Medulla oblongata (tissue), 1 donor: ENCODE results near the gene RUSC1.
"Not testable (repeated sequence)": the region's sequence is repeated elsewhere in the genome, so short reads cannot be mapped to it uniquely, and the experiment has no call there.

ENCODE experiments used
- DNase-seq: peaks from one replicate; pipeline ENCODE4 v3.0.0-alpha.2; 2015; ENCODE audit errors: extremely low spot score

RUSC1 gene, protein sequence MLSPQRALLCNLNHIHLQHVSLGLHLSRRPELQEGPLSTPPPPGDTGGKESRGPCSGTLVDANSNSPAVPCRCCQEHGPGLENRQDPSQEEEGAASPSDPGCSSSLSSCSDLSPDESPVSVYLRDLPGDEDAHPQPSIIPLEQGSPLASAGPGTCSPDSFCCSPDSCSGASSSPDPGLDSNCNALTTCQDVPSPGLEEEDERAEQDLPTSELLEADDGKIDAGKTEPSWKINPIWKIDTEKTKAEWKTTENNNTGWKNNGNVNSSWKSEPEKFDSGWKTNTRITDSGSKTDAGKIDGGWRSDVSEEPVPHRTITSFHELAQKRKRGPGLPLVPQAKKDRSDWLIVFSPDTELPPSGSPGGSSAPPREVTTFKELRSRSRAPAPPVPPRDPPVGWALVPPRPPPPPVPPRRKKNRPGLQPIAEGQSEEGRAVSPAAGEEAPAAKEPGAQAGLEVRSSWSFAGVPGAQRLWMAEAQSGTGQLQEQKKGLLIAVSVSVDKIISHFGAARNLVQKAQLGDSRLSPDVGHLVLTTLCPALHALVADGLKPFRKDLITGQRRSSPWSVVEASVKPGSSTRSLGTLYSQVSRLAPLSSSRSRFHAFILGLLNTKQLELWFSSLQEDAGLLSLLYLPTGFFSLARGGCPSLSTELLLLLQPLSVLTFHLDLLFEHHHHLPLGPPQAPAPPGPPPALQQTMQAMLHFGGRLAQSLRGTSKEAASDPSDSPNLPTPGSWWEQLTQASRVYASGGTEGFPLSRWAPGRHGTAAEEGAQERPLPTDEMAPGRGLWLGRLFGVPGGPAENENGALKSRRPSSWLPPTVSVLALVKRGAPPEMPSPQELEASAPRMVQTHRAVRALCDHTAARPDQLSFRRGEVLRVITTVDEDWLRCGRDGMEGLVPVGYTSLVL

DNA sequence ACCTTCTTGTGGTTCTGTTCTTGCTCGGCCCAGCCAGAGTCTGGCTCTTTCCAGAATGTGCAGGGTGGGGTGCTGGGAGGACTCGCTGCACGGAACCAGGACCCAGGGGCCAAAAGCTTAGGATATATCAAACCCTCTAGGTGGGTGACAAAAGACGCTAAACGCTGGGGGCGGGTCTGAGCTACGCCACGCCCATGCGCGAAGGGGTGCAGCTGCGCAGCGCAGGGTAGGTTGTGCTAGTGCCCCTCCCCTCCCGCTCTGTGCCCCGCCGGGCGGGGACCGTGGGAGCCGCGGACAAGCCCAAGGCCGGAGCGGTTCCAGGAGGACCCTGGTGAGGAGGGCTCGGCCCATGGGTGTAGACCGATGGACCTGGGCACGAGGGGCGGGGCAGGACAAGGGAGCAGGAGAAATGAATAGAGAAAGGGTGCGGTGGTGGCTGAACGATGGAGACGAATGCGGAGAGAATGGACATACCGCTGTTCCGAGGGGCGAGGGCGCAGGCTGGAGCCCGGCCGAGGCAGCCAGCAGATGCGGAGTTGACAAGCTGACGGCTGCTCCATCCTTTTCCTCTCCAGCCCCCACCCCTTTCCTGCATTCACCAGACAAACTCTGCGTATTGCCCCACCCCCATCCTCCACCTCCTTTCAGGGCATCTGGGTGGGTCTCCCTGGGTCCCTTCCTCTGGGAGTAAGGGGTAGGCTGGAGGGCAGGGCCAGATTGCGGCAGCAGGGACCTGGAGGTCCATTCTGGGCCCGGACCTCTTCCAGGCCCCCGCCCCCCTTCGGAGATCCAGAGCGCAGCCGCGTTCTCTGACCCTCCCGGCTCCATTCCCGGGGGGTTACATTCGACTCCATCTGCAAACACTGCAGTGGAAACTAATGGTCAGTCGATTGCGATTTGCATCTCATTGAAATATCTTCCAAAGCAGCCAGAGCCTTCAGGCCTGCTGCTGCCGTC lies at the start of gene RUSC1:
Gene RUSC1 (plus strand): TSS at position 234 of the 957 bp plus-strand sequence. CDS start 880 bp downstream, outside the sequence.
- peak; percentile 67 for DNase-seq

DNA sequence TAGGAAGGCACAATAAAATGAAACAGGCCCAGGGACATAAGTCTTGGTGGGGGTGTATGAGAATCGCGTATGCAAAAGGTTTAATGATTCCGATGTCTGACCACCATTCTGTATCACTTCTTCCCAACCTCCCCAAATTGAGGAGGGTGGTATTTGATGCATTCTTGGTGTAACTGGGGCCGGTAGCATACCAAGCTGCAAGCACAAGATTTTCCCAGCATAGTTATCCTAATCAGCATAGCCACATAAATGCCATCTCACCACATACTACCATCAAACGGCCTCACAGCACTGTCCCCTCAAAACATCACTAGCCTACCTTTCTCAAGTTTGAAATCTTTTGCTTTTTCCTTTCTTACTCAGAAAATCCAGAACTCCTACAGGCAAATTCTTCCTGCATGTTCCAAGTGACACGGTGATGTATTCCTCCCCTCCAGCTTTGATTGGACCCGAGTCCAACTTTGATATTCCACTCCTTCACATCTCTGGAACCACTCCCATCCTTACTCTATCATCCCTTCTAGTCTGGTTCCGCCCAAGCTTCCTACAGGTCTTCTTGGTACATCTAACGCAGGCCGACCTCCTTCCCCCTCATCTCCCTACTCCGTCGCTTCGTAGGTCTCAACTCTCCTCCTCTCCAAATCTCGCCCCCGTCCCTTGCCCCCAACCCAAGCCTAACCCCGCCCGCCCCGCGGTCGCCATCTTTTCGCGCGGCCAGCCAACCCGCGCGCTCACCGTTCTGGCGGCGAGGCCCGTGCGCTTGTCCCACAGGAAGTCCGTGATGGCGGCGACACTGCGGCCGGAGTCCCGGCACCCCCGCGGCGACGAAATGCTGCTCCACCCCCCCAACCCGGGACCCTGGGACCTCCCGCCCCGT lies 48.0 kb upstream of the RUSC1 start:
- peak; percentile 18 for DNase-seq

DNA sequence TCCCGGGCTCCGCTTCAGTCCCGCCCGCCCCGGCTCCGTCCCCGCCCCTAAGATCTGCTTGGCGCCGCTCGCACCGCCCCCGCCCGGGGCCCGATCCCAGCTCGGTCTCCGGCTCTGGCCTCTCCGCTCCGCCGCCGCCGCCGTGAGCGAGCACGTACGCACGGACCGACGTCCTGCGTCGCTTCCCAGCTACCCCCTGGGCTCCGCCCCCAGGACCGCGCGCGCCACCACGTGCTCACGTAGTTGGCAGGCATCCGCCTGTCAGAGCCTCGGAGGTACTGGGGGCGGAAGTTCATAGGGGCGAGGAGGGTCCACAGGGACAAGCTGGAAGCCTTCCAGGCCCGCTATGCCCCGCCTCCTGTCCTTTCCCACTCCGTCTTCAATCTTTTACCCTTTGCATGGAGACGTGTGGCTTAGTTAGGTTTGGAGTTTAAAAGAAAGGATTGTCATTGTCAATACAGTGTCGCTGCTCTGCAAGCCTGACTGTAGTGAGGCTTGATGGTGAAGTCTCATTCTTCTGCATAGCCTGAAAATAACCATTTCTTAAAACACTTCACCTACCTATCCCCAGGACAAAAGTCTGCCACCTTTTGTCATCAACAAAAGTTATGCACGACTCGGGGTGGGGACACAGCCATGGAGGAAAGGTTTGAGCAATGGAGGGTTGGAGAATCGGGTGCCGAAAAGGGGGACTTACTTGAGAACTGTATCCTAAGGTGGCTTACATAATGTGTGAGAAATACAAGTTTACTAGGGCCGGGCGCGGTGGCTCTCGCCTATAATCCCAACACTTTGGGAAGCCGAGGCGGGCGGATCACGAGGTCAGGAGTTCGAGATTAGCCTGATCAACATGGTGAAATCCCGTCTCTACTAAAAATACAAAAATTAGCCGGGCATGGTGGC lies 47.1 kb upstream of the RUSC1 start, which contains the start of gene CLK2:
Gene CLK2 (minus strand): TSS at position 162 of the 903 bp plus-strand sequence. CDS start 2,527 bp downstream, outside the sequence.
- peak; percentile 92 for DNase-seq

DNA sequence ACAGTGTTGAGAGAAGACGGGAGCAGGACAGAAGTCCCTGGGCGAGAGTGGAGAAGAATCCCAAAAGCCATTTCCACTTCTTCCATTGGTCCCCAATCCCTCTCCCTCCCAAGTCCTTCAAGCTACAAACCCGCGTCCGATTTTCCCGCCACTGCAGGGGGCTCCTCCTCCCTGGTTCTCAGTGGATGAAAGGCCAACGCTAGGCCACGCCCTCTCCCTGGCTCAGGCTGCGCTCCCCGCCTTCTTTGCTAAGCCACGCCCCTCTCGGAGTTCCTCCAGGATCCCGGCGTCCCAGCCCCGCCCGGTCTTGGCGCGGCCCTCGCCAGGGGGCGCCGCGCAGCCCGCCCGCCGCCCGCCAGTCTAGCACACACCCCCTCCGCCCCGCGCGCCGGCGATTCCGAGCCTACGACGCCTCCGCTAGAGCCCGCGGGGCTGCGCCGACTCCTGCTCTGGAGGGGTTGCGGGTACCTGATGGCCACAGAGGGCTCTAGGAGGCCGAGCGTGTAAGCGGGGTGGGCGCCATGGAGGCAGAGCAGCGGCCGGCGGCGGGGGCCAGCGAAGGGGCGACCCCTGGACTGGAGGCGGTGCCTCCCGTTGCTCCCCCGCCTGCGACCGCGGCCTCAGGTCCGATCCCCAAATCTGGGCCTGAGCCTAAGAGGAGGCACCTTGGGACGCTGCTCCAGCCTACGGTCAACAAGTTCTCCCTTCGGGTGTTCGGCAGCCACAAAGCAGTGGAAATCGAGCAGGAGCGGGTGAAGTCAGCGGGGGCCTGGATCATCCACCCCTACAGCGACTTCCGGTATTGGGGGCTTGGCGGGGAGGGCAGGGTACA lies 43.4 kb upstream of the RUSC1 start, which contains the start of gene HCN3:
Gene HCN3 (plus strand): TSS at position 394 of the 832 bp plus-strand sequence. CDS start 128 bp downstream, at position 522.
- DNase-seq = peak; percentile 99

DNA sequence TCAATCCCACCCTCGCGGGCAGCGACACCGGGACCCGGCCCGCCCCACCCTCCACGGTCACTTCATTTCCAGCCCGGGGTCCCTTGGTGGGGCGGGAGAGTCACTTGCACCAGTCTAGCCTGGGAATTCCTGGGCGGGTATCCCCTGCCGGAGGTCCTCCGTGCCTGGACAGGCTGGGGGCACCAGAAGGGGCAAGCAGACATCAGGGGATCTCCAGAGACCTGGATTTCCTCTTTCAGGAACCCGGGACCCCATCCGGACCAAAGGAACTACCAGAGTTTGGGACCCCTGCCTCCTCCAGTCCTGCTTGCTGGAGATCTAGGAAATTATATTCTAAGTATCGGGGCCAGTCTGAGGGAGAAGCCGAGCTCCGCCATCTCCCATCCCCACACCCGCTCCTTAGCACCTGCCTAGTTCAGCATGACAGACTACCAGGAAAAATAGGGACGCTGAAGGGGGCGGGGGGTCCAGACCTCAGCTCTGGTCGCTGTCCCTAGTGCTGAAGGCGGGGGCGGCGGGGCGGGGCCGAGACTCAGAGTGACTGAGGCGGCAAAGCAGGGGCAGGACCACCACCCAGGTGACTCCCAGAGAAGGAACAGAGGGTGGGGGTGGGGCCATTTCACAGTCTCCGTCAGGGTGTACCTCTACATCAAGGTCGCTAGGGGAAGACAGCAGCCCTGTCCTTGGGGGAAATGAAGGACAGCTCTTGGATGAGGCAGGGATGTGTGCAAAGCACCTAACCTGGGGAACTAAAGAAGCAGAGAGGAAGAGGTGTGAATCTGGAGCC lies 42.6 kb upstream of the RUSC1 start:
- peak; percentile 10 for DNase-seq

DNA sequence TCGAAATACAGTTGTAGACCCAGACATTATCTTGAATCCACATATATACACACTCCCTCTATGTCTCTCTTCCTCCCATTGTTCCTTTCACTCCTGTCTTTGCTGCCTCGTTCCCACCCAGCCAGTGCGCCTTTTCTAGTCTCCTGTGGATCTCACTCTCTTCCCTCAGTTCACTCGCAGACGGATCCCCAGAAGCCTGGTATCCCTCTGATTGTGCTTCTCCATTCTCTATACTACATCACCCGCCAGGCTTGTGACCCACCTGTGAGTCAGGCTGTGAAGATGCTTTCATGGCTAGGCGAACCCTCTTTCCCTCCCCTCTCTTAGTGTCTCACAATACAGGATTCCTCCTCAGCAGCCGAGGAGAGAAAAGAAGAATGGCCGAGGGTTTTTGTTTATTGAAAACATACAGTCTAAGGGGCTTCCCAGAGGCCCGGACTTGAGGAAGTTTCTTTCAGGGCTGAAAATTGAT lies 42.0 kb upstream of the RUSC1 start:
- DNase-seq = peak; percentile 8

DNA sequence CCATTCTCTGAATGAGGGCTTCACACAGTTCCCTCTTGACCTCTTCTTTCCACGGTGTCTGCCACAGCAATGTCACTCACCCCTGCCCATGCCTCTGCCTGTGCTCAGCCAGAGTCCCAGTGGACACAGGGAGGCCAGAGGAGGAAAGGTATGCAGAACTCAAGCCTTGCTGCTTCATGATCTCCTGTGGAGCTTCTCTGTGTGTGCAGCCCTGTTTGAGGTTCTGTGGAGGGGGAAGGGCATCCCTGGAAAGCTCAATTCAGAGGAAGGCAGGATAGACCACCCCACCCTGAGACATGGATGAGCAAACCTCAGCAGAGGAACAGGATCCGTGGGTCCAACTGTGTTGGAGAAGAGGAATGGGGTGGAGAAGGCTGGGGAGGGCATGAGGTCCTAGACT lies 41.4 kb upstream of the RUSC1 start:
- no peak for DNase-seq

DNA sequence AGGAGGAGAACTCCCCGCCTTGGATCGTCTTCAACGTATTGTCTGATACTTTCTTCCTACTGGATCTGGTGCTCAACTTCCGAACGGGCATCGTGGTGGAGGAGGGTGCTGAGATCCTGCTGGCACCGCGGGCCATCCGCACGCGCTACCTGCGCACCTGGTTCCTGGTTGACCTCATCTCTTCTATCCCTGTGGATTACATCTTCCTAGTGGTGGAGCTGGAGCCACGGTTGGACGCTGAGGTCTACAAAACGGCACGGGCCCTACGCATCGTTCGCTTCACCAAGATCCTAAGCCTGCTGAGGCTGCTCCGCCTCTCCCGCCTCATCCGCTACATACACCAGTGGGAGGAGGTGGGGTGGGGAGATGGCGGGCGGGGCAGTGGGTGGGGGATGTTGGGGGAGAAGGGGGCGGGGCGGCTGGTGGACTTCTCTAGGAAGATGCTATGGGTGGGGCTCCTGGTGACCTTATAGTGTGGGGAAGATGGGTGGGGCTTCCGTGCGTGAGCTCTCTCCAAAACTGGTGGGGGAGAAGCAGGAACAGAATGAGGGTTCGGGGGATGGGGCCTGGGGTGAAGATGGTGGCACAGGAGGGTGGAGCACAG lies 38.1 kb upstream of the RUSC1 start:
- no peak for DNase-seq

DNA sequence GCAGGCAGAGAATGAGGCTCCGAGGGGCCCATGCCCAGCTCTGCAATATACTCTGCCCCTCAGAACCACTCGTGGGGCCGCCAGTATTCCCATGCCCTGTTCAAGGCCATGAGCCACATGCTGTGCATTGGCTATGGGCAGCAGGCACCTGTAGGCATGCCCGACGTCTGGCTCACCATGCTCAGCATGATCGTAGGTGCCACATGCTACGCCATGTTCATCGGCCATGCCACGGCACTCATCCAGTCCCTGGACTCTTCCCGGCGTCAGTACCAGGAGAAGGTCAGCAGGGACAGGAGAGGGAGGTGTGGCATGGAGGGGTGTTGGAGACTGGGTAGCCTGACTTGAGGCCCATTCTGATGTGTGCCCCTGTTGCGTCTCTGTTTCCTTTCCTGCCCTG lies 36.2 kb upstream of the RUSC1 start:
- DNase-seq = no peak

DNA sequence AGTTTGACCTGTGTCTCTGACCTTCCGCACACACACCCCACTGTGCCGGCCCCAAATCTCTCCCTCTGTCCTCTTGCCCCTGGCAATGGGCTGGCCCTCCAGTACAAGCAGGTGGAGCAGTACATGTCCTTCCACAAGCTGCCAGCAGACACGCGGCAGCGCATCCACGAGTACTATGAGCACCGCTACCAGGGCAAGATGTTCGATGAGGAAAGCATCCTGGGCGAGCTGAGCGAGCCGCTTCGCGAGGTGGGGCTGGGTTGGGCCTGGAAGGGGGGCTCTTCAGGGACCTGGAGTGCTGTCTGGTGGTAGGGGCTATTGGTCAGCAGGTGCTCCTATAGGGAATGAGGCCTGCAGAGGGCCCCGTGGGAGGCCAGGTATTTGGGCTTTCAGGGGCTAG lies 35.6 kb upstream of the RUSC1 start:
- DNase-seq = no peak

DNA sequence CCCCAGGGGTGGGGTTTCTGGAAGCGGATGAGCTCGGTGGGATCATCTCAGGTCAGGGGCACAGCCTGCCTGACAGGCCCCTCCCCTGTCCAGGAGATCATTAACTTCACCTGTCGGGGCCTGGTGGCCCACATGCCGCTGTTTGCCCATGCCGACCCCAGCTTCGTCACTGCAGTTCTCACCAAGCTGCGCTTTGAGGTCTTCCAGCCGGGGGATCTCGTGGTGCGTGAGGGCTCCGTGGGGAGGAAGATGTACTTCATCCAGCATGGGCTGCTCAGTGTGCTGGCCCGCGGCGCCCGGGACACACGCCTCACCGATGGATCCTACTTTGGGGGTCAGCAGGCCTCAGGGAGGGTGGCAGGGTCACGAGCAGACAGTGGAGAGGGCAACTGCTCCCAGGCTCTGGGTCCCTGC lies 35.1 kb upstream of the RUSC1 start:
- DNase-seq = no peak

DNA sequence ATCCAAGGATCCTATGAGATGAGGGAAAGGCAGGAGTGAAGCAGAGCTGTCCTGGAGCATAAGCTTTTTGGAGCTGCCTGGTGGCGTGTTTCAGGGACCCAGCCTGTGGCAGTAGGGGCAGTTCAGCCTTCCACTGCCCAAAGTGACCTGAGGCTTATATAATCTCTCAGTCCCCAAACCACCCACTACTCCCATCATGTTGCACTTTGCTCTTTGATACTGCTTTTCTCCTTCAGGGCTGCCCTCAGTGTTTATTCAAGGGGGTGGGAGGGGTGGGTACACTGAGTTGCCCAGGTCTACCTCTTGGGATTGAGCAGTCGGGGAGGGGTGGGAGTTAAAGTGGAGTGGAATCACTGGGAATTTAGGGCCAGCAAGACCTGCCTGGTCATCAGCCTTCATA lies 34.1 kb upstream of the RUSC1 start:
- DNase-seq = no peak

DNA sequence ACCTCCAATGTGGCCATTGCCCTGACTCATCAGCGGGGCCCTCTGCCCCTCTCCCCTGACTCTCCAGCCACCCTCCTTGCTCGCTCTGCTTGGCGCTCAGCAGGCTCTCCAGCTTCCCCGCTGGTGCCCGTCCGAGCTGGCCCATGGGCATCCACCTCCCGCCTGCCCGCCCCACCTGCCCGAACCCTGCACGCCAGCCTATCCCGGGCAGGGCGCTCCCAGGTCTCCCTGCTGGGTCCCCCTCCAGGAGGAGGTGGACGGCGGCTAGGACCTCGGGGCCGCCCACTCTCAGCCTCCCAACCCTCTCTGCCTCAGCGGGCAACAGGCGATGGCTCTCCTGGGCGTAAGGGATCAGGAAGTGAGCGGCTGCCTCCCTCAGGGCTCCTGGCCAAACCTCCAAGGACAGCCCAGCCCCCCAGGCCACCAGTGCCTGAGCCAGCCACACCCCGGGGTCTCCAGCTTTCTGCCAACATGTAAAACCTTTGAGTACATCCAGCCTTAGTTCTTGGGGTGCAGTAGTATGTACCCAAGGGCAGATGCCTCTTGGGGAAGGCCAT lies 32.6 kb upstream of the RUSC1 start:
- no peak for DNase-seq

DNA sequence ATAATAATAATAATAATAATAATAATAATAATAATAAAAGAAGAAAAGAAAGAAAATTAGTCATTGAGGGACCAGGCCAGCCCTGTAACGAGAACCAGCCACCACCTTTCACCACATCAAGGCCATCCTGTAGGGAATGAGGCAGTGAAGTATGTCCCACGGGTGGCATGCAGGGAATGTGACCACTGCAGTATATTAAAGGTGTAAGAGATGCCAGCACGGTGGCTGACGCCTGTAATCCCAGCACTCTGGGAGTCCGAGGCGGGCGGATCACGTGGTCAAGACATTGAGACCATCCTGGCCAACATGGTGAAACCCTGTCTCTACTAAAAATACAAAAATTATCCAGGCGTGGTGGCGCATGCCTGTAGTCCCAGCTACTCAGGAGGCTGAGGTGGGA lies 29.7 kb upstream of the RUSC1 start:
- not testable (repeated sequence) for DNase-seq

DNA sequence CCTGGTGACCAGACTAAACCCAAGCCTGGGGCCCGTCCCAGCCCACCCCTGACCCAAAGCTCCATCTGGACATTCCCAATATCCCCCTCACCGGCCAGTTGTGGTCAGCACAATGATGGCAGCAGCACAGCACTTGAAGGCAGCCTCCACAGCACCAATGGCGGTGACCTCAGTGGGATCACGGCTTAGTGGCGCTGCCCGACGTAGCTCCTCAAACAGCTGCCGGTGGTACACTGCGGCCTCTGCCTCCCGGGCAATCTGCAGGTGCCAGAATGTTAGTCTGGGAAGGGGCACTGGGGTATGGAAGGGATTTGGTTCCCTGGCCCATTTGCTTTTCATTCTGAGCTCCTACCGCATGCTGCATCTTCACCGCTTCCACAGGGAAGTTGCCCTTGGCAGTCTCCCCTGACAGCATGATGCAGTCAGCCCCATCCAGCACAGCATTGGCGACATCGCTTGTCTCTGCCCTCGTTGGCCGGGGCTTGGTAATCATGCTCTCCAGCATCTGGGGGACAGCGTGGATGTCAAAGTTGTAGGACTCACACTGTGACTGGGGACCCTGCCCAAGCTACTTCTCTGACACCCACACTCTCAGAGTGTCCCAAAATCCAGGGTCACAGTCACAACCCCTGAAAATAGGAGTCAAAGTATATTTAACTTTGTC lies 27.5 kb upstream of the RUSC1 start:
- DNase-seq = no peak
